ENCODE data around the gene DAG1.

The DAG1 gene
- total RNA-seq: 9.9 to 49.2 (median 26.5) reads per million in 18 experiments

- DNase-seq: peak; percentile 97 to 99
Observed at GRCh38 chr3:49469936-49470713, at the start of gene DAG1. DAG1 (plus strand) TSS chr3:49470267; CDS start chr3:49510535, 40,268 bp downstream.

- no peak for DNase-seq
Observed at GRCh38 chr3:49421890-49422378, 48.1 kb upstream of the DAG1 start.

GRCh38 chr3:49422379-49423248 lies 47.5 kb upstream of the DAG1 start, which contains the start of gene AMT:
AMT (minus strand) TSS chr3:49422473; CDS start chr3:49422450, 23 bp downstream.
- peak in 1 of 2 donors; percentile 56 for DNase-seq

- DNase-seq: no peak
Observed at GRCh38 chr3:49424816-49425215, 45.3 kb upstream of the DAG1 start.

GRCh38 chr3:49427586-49427985 lies 42.5 kb upstream of the DAG1 start:
- no peak for DNase-seq

- no peak for DNase-seq
Observed at GRCh38 chr3:49428752-49429080, 41.4 kb upstream of the DAG1 start.

GRCh38 chr3:49434731-49435130 lies 35.3 kb upstream of the DAG1 start:
- DNase-seq: no peak

- no peak for DNase-seq
Observed at GRCh38 chr3:49445391-49445790, 24.7 kb upstream of the DAG1 start.

- no peak for DNase-seq
Observed at GRCh38 chr3:49453621-49454020, 16.4 kb upstream of the DAG1 start.

- no peak for DNase-seq
Observed at GRCh38 chr3:49454458-49454857, 15.6 kb upstream of the DAG1 start.

- DNase-seq: peak in 1 of 2 donors; percentile 11
Observed at GRCh38 chr3:49454898-49455681, 15.0 kb upstream of the DAG1 start.

GRCh38 chr3:49456466-49456865 lies 13.6 kb upstream of the DAG1 start:
- no peak for DNase-seq

- DNase-seq: no peak
Observed at GRCh38 chr3:49460188-49460890, 9.7 kb upstream of the DAG1 start.

GRCh38 chr3:49460956-49461355 lies 9.1 kb upstream of the DAG1 start:
- no peak for DNase-seq

- DNase-seq: no peak
Observed at GRCh38 chr3:49461443-49462171, 8.5 kb upstream of the DAG1 start.

- no peak for DNase-seq
Observed at GRCh38 chr3:49462222-49462621, 7.8 kb upstream of the DAG1 start.

- peak; percentile 56 to 57 for DNase-seq
Observed at GRCh38 chr3:49465270-49466034, 4.6 kb upstream of the DAG1 start.

GRCh38 chr3:49466085-49466484 lies 4.0 kb upstream of the DAG1 start:
- DNase-seq: no peak

GRCh38 chr3:49469037-49469935 lies 781 bp upstream of the DAG1 start:
- no peak for DNase-seq

All from inflammatory macrophage (primary cell).